HFF-Myc (cell line): ENCODE results near the gene SLC27A1.

Experiments used
- DNase-seq: peaks from one replicate; pipeline ENCODE4 v3.0.0-alpha.2; 2011; ENCODE audit warnings: low read depth; ENCODE audit errors: extremely low read depth
- H3K4me3 ChIP-seq: replicated peaks from 2 replicates; pipeline ENCODE4 v1.5.1; 2011; ENCODE audit warnings: low read depth, mild to moderate bottlenecking, control low read depth, low read length
- CTCF ChIP-seq: IDR thresholded peaks from 2 replicates; pipeline ENCODE4 v1.5.1; 2012; ENCODE audit warnings: mild to moderate bottlenecking, low read depth, low read length, control low read depth; ENCODE audit errors: missing control alignments

Gene SLC27A1

GRCh38 chr19:17532116-17532515 lies 61.8 kb downstream of the SLC27A1 start:
- no peak for TF ChIP-seq CTCF
- DNase-seq = no peak
- H3K4me3 ChIP-seq = no peak overlapping the region

GRCh38 chr19:17532557-17532956 lies 62.2 kb downstream of the SLC27A1 start:
- DNase-seq = no peak
- H3K4me3 ChIP-seq = no peak overlapping the region
- TF ChIP-seq CTCF = no peak

- no peak for DNase-seq
- H3K4me3 ChIP-seq = no peak overlapping the region
- no peak for TF ChIP-seq CTCF
These were observed 64.4 kb downstream of the SLC27A1 start for GRCh38 chr19:17534767-17535166.

- TF ChIP-seq CTCF = no peak
- H3K4me3 ChIP-seq = no peak overlapping the region
- no peak for DNase-seq
These were observed 66.6 kb downstream of the SLC27A1 start for GRCh38 chr19:17536955-17537354.

GRCh38 chr19:17538684-17539237 lies 68.4 kb downstream of the SLC27A1 start:
- no peak for DNase-seq
- peak overlapping the region; percentile 42 for H3K4me3 ChIP-seq
- no peak for TF ChIP-seq CTCF

- peak; percentile 75 for DNase-seq
- no peak for TF ChIP-seq CTCF
- H3K4me3 ChIP-seq = peak overlapping the region; percentile 42
These were observed 69.2 kb downstream of the SLC27A1 start for GRCh38 chr19:17539238-17540117.
